Fibroblast of skin of back (primary cell): Measurements from ENCODE around the gene CELSR1.

Source experiments
- DNase-seq: peaks from one replicate; pipeline ENCODE4 v3.0.0-alpha.2; 2013

Gene CELSR1

DNA sequence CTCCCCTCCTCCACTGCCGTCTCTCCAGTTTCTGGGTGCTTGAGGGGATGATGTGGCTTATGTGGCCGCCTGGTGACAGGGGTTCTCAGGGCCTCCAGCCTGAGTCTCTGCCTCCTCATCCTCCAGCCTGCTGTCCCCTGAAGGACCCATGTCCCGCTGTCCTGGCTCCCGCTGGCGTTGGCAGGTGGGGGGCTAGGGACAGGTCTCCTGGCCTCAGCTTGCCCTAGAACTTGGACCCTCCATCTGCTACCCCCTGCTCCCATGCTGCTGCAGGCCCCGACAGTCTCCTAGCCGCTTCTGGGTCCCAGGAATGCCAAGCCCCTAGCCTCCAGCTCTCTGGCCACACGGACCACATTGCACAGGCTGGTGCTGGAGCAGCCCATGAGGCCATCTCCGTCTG, 13.9 kb upstream of the CELSR1 start:
- no peak for DNase-seq

DNA sequence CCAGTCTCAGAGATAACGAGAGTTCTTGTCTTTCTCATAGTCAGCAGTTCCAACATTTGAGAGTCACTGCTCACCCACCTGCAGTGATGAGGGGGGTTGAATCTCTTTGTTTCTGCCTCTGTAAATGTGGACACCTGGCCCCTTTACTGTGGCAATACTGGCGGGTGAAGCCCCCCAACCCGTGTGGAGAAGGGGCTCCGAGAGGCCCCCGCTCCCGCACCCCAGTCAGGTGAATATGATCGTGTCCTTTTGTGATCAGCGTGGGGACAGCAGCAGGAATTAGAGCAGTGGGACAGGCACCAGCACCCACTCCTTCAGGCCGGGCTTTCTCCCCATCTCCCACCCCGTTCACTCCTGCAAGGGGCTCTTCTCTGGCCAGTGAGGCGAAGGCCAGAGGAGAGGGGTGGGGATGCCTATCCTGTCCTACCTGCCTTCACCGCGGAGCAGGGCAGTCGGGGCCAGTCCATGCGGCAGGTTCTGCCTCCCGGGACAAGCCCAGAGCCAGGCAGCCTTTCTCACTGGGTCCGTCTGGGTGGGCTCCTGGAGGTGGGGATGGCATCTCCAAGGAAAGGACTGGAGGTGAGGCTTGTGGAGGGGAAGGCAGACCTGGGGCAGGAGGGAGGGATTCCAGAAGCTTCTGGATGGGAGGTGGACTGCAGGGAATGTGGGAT, 12.7 kb upstream of the CELSR1 start:
- no peak for DNase-seq

DNA sequence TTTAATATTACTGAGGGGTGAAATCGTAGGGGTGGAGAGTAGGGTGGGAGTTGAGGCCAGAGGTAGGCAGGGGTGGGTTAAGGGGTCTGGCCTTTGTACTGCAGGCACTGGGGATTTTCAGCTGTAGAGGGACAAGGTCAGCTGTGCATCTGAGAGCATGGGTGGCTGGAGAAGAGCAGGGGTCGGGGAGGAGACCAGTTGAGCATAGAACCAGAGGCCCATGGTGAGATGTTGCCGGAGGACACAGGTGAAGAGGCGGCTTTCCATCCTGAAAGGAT, 12.1 kb upstream of the CELSR1 start:
- DNase-seq, result no peak

DNA sequence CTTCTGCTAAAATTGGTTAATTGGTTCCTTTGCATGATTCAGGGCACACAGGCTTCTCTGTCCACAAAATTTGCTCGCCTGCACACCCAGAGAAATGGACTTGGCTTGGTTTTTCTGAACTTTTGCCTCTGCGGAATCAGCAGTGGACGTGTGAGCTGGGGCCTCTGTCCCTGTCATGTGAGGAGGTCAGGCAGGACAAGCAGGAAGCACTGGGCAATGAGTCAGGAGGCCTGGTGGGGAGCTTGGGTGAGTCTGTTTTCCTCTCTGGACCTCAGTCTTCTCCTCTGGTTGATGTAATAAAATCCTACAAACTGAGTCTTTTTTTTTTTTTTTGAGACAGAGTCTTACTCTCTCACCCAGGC, 10.4 kb upstream of the CELSR1 start:
- peak; percentile 84 for DNase-seq

DNA sequence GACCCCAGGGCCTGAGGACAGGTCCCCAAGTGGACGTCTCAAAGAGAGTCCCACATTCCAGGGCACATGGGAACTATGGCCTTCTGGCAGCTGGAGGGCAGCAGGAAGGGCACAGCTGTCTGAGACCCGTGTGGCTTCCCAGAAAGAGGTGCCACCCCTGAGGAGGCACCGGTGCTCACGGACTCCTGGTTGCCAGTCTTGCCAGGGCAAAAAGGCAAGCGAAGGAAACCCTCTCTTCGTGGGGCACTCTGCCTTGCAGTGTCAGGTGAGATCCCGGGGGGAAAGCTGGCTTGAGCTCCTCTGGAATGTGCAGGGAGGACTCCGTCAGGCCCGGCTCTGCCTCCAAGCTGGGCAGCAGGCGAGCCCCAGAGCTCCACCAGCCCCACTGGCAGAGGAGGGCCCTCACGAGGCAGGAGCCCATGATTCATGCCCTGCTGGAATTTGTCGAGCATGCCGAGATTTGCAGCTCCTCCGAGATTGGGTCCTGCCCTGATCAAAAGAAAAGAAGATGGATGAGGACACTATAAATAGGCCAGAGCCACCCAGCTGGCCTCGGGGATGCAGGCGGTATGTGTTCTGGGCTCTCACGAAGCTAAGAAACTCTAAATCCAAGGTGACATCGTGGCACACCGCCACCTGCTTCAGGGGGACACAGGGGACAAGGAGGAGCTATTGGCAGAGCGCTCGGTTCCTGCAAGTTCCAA, 9.9 kb upstream of the CELSR1 start:
- peak; percentile 85 for DNase-seq

DNA sequence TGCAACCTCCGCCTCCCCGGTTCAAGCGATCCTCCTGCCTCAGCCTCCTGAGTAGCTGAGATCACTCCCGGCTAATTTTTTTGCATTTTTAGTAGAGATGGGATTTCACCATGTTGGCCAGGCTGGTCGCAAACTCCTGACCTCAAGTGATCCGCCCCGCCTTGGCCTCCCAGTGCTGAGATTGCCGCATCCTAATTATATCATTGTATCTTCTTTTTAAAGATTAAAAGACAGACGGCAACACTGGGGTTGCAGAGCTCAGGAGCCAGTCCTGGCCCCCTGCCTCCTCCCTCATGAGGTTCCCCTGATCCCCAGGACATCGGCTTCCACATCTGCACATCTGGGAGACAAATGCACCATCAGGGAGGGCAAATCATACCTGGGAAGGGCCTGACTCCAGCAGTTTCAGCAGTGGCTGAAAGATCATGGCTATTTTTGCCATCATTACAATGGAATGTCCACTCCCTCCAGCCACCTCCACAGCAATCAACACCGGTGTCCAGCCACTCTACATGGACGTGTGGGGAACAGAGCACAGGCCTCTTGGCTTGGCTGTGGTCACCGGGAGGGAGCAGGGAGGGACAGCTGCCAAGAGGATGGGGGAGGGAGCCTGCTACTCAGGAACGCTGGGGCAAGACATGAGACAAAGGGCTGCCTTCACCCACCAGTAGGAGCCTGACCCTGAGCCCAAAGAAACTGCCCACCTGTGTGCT, 9.2 kb upstream of the CELSR1 start:
- DNase-seq, result peak; percentile 43

DNA sequence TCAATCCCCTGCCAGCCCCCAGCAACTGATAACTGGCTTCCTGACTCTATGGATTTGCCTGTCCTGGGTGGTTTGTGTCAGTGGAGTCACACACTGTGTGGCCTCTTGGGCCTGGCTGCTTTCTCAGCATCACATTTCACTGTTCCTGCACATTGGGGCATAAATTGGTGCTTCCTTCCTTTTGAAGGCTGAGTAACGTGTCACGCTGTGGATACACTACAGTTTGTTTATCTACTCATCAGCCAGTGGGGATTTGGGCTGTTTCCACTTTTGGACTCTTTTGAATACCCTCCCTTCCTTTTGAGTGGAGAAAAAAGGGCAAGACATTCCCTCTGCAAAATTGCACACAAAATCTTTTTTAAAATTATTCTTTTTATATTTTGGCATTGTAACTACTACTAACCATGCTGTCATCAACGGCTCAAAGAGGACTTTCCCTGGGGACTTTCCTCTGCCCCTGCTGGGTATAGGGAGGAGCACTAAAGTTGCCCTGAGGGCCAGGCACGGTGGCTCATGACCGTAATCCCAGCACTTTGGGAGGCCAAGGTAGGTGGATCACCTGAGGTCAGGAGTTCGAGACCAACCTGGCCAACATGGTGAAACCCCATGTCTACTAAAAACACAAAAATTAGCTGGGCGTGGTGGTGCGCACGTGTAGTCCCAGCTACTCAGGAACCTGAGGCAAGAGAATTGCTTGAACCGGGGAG, 7.8 kb upstream of the CELSR1 start:
- DNase-seq, result peak; percentile 38

DNA sequence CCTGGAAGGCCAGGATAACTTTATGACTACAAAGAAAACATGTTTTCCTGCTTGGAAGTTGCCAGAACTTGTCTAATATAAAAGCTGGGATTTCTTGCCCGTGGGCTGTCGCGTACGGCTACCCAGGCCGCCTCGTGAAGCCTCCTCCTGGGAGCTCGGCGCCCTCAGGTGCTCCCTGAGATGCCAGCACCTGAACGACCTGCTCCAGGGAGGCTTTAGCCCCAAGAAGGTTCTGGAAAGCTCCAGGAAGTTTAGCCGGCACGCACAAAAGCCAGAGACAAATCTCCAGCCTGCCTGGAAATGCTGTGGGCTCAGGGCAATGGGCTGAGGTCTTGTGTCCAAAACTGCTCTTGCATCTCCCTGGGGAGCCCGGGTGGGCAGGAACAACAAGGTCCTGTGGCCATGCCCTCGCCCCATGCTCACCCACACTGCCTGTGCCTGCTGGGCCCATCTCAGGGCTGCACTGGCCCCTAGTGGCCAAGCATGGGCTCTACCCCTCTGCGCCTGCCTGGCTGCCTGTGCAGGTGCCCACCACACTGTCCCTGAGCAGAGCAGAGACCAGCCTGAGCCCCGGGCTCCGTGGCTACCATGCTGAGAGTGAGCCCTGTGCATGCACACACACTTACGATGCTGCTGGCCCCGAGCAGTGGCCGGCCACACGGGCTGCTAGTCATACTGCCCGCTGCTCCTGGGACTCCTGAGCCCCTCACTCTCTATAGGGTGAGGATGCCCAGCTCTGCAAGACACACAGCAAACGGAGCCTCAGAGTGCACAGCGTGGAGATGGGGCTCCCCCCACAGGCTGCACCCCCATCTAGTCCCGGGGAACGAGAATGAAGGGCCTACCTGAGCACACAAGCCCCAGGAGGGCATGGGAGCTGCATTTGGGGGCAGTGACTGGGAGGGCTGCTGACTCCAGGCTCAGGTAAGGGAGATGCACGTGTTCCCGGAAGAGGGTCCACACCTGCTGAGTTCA, 4.9 kb upstream of the CELSR1 start:
- peak; percentile 56 for DNase-seq

DNA sequence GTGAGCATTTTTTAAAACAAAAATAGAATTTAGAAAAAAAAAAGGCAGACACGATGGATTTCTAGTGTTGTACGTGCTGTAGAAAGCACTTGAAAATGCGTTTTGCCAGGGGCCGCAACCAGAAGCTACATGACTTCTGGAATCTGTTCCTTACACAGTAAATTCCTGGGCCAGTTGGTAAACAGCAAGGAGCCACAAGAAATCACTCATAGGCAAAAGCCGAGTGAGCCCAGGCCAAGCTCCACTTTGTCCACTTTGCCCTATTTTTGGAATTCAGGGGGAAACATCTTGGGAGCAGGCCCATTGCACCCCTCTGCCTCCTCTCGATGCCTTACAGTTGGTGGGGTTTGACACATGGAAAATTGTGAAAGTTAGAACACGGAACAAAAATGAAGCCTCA, 4.1 kb upstream of the CELSR1 start:
- no peak for DNase-seq

DNA sequence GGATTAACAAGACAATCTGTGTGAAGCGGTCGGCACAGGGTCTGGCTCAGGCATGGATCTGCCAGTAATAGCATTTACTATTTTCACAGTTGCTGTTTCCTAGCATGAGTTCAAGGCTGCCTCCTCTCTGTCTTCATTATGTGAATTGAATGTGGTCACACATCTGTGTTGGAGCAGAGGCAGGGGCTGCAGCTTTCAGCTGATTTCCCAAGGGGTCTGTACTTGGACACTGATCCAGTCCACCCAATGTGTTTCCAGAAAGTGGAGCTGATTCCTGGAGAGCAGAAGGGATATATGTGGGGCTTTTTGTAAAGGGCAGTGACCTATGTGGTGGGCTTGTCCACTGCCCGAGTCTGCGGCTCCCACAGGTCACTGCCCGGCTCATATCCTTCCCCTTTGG, 3.5 kb upstream of the CELSR1 start:
- no peak for DNase-seq

DNA sequence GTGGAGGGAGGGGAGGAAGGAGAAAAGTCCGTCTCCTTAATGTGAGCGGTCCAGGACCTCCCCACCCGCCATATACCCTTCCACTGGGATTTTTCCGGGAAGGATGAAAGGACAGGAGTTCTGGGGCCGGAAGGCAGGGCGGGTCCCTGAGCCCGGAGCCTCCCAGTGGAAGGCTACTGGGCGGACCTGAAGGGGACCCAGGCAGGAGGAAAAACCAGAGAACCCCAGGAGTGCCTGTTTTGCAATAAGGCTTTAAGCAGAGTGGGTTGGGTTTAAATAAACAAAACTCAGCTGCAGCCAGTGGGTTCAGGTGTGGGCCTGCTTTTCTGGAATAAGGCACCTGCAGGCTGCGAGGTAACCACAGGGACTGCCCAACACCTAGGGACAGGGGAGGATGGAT, 1.7 kb upstream of the CELSR1 start:
- DNase-seq, result no peak

DNA sequence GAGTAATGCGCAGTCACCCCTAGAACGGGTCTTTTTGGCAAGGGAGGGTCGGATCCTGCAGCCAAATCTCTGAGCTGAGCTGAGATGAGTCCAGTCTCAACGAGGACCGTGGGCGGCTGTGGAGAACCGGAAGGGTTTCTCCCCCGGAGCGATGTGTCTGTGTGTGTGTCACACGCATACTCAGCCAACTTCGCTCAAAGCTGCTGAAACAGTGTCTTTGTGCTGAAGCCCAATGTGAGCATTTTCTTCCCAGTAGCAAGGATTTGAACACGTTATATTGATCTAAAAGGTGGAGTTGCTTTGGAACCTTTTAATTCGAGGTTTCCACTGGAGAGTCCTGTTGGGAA, 1.4 kb upstream of the CELSR1 start:
- peak; percentile 50 for DNase-seq

DNA sequence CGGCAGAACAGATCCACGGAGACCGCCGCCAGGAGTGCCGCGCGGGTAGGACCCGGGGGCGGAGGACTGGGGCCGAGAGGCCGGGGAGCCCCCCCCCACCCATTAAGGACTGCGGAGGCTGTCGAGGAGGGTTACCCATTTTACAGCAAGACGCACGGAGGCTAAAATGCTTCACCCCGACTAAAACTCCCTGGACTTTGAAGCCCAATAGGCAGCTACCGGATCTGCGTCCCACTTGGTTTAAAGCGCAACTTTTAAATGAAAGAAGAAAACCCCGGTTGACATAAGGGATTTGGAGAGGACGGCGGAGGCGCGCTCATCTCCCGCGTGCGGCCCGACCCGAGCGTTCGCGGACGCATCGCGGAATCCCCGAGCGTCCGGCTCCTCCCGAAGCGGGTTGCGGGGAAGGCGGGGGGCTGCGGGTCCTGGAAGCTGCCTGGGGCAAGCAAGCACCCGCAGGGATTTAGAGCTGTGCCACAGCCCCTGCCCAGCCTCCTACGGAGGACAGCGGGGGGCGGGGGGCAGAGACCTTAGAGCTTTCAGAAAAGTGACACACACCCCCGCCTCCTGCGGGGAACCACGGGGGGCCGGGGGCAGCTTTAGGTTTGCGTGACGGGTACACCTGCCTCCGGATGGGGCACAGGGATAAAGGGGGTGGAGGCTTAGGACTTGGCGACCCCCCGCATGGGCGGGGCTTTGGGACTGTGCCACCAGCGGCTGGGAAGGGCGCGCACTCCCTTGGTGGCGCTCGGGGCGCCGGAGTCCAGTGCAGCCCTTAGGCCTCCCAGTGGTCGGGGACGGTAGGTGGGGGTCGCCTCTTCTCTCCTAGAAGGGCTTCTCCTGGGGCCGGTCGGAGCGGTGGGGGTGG, 760 bp upstream of the CELSR1 start:
- DNase-seq, result no peak

DNA sequence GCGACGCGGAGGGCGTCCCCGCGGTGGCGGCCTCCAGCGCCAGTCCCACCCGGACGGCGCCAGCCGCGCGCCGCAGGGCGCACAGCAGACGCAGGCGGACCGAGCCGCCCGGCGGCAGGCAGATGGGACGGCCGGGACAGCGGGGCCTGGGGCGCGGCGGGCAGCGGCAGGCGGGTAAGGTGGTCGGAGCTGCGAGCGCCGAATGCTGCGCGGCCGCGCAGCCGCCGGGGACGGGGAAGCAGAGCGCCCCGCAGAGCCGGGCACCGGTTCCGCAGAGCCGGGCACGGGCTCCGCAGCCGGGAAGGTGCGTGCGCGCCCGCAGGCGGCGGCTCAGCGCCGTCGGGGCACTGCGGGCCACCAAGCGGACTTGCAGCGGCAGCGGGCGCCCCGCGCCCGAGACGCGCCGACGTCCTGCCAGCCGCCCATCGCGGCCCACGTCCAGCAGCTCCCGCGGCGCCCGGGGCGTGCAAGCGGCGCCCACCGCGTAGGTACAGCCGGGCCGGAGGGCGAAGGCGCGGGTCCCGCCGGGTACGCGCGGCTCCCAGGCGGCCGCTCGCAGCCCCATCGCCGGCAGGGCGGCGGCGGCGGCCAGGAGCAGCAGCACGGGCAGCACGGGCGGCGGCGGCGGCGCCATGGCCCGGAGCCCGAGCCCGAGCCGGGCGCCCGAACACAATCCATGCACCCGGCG, 739 bp downstream of the CELSR1 start:
- DNase-seq, result no peak

DNA sequence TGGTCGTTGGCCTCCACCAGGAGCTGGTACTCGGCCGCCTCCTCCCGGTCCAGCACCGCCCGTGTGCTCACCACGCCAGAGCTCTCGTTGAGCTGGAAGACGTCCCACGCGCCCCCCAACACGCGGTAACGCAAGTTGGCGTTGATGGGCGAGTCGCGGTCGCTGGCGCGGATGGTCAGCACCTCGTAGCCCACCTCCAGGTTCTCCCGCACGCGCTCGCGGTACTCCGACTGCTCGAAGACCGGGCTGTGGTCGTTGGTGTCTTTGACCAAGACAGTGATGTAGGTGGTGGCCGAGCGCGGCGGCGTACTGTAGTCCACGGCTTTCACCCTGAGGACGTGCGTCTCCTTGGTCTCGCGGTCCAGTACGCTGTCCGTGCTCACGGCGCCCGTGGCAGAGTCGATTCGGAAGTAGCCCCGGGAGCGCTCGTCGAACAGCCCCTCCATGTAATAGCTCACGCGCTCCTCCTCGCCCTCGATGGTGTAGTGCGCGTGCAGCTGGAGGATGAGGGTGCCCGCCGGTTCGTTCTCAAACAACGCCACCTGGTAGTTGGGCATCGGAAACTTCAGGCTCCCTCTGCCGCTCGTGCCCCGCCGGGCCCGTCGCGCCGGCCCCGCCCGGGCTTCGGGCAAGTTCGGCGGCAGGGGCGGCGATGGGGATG, 1.4 kb downstream of the CELSR1 start:
- no peak for DNase-seq

DNA sequence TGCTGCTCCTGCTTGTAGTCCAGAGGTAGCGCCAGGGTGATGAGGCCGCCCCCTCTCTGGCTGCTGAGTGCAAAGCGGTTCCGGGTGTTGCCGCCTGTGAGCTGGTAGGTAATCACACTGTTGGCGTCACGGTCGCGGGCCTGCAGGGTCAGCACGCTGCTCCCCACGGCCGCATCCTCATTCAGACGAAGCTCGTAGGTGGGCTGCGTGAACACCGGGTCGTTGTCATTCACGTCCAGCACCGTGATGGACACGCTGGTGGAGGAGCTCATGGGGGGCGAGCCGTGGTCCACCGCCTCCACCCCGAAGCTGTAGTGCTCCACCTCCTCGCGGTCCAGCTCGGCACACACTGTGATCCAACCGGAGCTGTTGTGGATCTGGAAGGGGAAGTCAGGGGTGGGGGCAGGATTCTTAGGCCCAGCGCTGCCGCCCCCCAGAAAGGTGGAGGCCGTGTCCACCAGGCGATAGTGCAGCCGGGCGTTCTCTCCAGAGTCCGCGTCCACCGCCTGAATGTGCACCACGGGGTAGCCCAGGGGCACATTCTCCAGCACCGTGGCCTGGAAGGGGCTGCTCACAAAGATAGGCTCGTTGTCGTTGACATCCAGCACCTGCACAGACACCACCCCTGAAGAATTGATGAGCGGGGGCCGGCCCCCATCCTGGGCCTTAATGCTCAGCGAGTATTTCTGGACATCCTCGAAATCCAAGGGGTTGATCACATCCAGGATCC, 2.4 kb downstream of the CELSR1 start:
- no peak for DNase-seq

DNA sequence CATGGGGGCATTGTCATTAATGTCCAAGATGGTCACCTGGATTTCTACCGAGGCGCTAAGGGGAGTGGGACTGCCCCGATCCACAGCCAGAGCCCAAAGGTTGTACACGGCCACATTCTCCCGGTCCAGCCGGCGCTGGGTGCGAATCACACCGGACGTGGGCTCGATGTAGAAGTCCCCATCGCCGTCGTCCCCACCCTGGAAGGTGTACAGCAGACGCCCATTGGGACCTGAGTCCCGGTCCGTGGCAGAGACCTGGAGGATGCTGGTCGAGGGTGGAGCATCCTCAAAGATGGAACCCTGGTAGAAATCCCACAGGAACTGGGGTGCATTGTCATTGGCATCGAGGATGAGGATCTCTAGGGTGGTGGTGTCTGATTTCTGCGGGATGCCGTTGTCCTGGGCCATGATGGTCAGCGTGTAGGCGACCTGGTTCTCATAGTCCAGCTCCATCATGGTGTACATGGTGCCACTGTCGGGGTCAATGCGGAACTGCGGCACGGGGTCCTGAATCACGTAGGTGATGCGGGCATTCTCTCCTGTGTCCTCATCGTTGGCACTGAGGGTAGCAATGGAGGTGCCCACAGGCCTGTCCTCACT, 3.1 kb downstream of the CELSR1 start:
- DNase-seq, result no peak

DNA sequence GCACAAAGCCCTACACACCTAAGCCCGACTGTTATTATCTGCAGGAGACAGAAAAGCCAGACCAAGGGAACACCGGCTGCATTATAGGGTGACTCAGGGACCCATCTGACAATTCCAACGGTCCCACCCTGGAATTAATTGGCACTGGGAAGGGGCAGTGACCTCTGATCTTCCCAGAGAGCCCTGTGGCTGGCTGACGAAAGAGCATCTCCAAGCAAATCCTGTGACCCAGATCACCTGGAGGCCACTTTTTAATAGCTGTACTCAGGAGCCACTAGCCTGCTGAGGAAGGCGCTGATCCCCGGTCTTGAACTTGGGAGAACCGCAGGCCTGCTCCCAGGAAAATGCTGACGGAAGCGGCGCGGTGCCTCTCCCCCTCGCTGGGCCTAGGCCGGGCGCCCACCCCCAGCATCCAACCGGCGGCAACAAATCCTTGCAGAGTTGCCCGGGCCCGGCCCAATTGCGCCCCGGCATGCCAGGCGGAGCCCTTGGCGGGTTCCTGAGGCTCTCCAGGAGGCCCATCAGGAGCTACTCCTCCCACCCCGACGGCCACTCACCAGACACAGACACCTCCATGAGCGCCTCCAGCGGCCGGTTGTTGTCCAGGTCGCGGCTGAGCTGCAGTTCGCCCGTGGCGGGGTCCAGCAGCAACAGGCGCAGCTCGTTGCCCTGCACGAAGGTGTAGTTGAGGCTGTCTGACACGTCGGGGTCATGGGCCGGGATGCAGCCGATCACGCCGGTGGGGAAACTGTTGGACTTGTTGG, 4.2 kb downstream of the CELSR1 start:
- DNase-seq, result no peak
